Measurements from ENCODE around the gene CD36.

Gene CD36

GRCh38 chr7:80624763-80625162 lies 13.7 kb upstream of the CD36 start:
- DNase-seq (ENCODE audit: low read depth in 3 of 3): no peak

GRCh38 chr7:80629023-80629422 lies 9.4 kb upstream of the CD36 start:
- DNase-seq (ENCODE audit: low read depth in 3 of 3): no peak

GRCh38 chr7:80630608-80631405 lies 7.6 kb upstream of the CD36 start:
- no peak for DNase-seq (ENCODE audit: low read depth in 3 of 3)

GRCh38 chr7:80631421-80631820 lies 7.0 kb upstream of the CD36 start:
- DNase-seq (ENCODE audit: low read depth in 3 of 3): no peak

- DNase-seq (ENCODE audit: low read depth in 3 of 3): no peak
Observed at GRCh38 chr7:80632139-80632538, 6.3 kb upstream of the CD36 start.

GRCh38 chr7:80632819-80633218 lies 5.6 kb upstream of the CD36 start:
- DNase-seq (ENCODE audit: low read depth in 3 of 3): no peak

GRCh38 chr7:80634505-80634904 lies 3.9 kb upstream of the CD36 start:
- DNase-seq (ENCODE audit: low read depth in 3 of 3): no peak

GRCh38 chr7:80635533-80635932 lies 2.9 kb upstream of the CD36 start:
- DNase-seq (ENCODE audit: low read depth in 3 of 3): no peak

GRCh38 chr7:80635998-80636397 lies 2.4 kb upstream of the CD36 start:
- DNase-seq (ENCODE audit: low read depth in 3 of 3): no peak

- no peak for DNase-seq (ENCODE audit: low read depth in 3 of 3)
Observed at GRCh38 chr7:80636709-80637108, 1.7 kb upstream of the CD36 start.

GRCh38 chr7:80637454-80637853 lies 988 bp upstream of the CD36 start:
- DNase-seq (ENCODE audit: low read depth in 3 of 3): no peak

GRCh38 chr7:80639011-80639410 lies 569 bp downstream of the CD36 start:
- DNase-seq (ENCODE audit: low read depth in 3 of 3): no peak

- DNase-seq (ENCODE audit: low read depth in 3 of 3): no peak
Observed at GRCh38 chr7:80640846-80641245, 2.4 kb downstream of the CD36 start.

- no peak for DNase-seq (ENCODE audit: low read depth in 3 of 3)
Observed at GRCh38 chr7:80641548-80641947, 3.1 kb downstream of the CD36 start.

GRCh38 chr7:80642871-80643270 lies 4.4 kb downstream of the CD36 start:
- no peak for DNase-seq (ENCODE audit: low read depth in 3 of 3)

- no peak for DNase-seq (ENCODE audit: low read depth in 3 of 3)
Observed at GRCh38 chr7:80643336-80643915, 5.0 kb downstream of the CD36 start.

- DNase-seq (ENCODE audit: low read depth in 3 of 3): no peak
Observed at GRCh38 chr7:80644054-80644453, 5.6 kb downstream of the CD36 start.

- DNase-seq (ENCODE audit: low read depth in 3 of 3): no peak
Observed at GRCh38 chr7:80646083-80646865, 7.8 kb downstream of the CD36 start.

- DNase-seq (ENCODE audit: low read depth in 3 of 3): no peak
Observed at GRCh38 chr7:80647436-80647835, 9.0 kb downstream of the CD36 start.

GRCh38 chr7:80648031-80648600 lies 9.7 kb downstream of the CD36 start:
- no peak for DNase-seq (ENCODE audit: low read depth in 3 of 3)

- DNase-seq (ENCODE audit: low read depth in 3 of 3): no peak
Observed at GRCh38 chr7:80649011-80649410, 10.6 kb downstream of the CD36 start.

GRCh38 chr7:80650030-80650429 lies 11.6 kb downstream of the CD36 start:
- DNase-seq (ENCODE audit: low read depth in 3 of 3): no peak

GRCh38 chr7:80651471-80651870 lies 13.0 kb downstream of the CD36 start:
- no peak for DNase-seq (ENCODE audit: low read depth in 3 of 3)
